HCT116 (cell line): Measurements from ENCODE around the gene GABRP. TPM values are rescaled to one million over a fixed set of nuclear protein-coding genes. Genes with fewer than 3 reads are reported as not detected.

ENCODE experiments used
- ATAC-seq: fragments of 200-7000 bp; cut with Tn5 transposase; 2 replicates; pipeline ENCODE4 v1.9.1; 2020; ENCODE audit warnings: mild to moderate bottlenecking, moderate library complexity
- BruUV-seq: library from RNA; stranded (reverse); fragments of 400-500 nt; replicated peaks from 2 replicates; lab custom pipeline; 2021; lab: Mats Ljungman, UMichigan
- CTCF ChIA-PET: fragments of 300-600 bp; sonication (Branson Sonifier 250); formaldehyde crosslinking; loops from one replicate; lab custom pipeline; 2021; ENCODE audit warnings: antibody characterized with exemption; lab: Charles Lee
- POLR2A ChIA-PET: fragments of 300-600, 350-600 bp; sonication (Branson Sonifier 250); formaldehyde crosslinking; loops from one replicate; lab custom pipeline; 2021; ENCODE audit warnings: antibody characterized with exemption; lab: Charles Lee
- RAD21 ChIA-PET, 2 experiments: fragments of 300-600 bp; sonication (Branson Sonifier 250); formaldehyde crosslinking; loops; one replicate each; lab custom pipeline; 2023; ENCODE audit warnings: low total read pairs in 2 of 2; ENCODE audit not compliant: uncharacterized antibody in 2 of 2, unreplicated experiment in 2 of 2, low non-redundant PET in 1 of 2; lab: Charles Lee
- DNase-seq: peaks from one replicate; pipeline ENCODE4 v3.0.0-alpha.2; 2010; ENCODE audit warnings: low read depth, low spot score
- H2AFZ ChIP-seq: fragments of 200-600 bp; shearing (Covaris generic), sonication (generic); 2 replicates; pipeline ENCODE4 v1.6.1; 2017; ENCODE audit warnings: low read depth, mixed run types, mixed read lengths, antibody characterized with exemption, low read length; ENCODE audit not compliant: poor library complexity, severe bottlenecking
- H3K27ac ChIP-seq: 2 replicates; pipeline ENCODE4 v1.5.1; 2012; ENCODE audit warnings: low read depth, low read length
- H3K27me3 ChIP-seq: fragments of 200-600 bp; sonication (generic); 2 replicates; pipeline ENCODE4 v1.6.1; 2016; ENCODE audit warnings: mixed run types, low read length, mixed read lengths; ENCODE audit not compliant: insufficient read depth
- H3K36me3 ChIP-seq, 2 experiments: fragments of 200-500 bp in 1 of 2; fragments of 200-600 bp in 1 of 2; sonication (Bioruptor generic) in 1 of 2; sonication (generic) in 1 of 2; 2 replicates each; pipeline versions ENCODE4 v1.5.1 to v1.6.1; 2014 to 2016; ENCODE audit warnings: low read length in 2 of 2, inconsistent platforms in 1 of 2, mixed read lengths in 1 of 2, mixed run types in 1 of 2; ENCODE audit not compliant: insufficient read depth in 2 of 2, control insufficient read depth in 1 of 2
- H3K4me1 ChIP-seq, 2 experiments: fragments of 200-600 bp in 1 of 2; sonication (generic) in 1 of 2; 2 replicates each; pipeline versions ENCODE4 v1.5.1 to v1.6.1; 2012 to 2017; ENCODE audit warnings: low read length in 2 of 2, inconsistent platforms in 1 of 2, mild to moderate bottlenecking in 1 of 2, mixed read lengths in 1 of 2, mixed run types in 1 of 2, moderate library complexity in 1 of 2; ENCODE audit not compliant: insufficient read depth in 2 of 2, control insufficient read depth in 1 of 2
- H3K4me2 ChIP-seq: fragments of 200-600 bp; sonication (generic); 2 replicates; pipeline ENCODE4 v1.6.1; 2017; ENCODE audit warnings: mixed run types, low read length, mixed read lengths
- H3K4me3 ChIP-seq, 2 experiments: fragments of 200-600 bp in 1 of 2; sonication (generic) in 1 of 2; replicated peaks in 1 of 2; 2 replicates each; pipeline ENCODE4 v1.5.1; 2011 to 2016; ENCODE audit warnings: low read length in 2 of 2, control low read depth in 1 of 2, low read depth in 1 of 2, mild to moderate bottlenecking in 1 of 2, mixed read lengths in 1 of 2, mixed run types in 1 of 2
- H3K79me2 ChIP-seq: fragments of 200-600 bp; sonication (generic); 2 replicates; pipeline ENCODE4 v1.6.1; 2017; ENCODE audit warnings: mild to moderate bottlenecking, mixed run types, low read length, moderate library complexity, mixed read lengths; ENCODE audit not compliant: insufficient read depth
- H3K9ac ChIP-seq: fragments of 200-600 bp; sonication (generic); 2 replicates; pipeline ENCODE4 v1.6.1; 2016; ENCODE audit warnings: low read length, mixed read lengths
- H3K9me2 ChIP-seq: fragments of 200-600 bp; sonication (generic), shearing (Covaris generic); 2 replicates; pipeline ENCODE4 v1.6.1; 2017; ENCODE audit warnings: mixed run types, mild to moderate bottlenecking, moderate library complexity; ENCODE audit not compliant: insufficient read depth
- H3K9me3 ChIP-seq, 2 experiments: fragments of 200-500 bp in 1 of 2; fragments of 200-600 bp in 1 of 2; sonication (Bioruptor generic) in 1 of 2; sonication (generic) in 1 of 2; 2 replicates each; pipeline ENCODE4 v1.6.1; 2014 to 2017; ENCODE audit warnings: low read length in 2 of 2, mixed read lengths in 2 of 2, inconsistent platforms in 1 of 2, low read depth in 1 of 2, mild to moderate bottlenecking in 1 of 2, mixed run types in 1 of 2, moderate library complexity in 1 of 2; ENCODE audit not compliant: control insufficient read depth in 1 of 2, insufficient read depth in 1 of 2
- H4K20me1 ChIP-seq: fragments of 200-600 bp; sonication (generic), shearing (Covaris generic); 2 replicates; pipeline ENCODE4 v1.6.1; 2017; ENCODE audit warnings: mixed run types, mild to moderate bottlenecking, moderate library complexity; ENCODE audit not compliant: insufficient read depth
- CEBPB ChIP-seq: IDR thresholded peaks from 2 replicates; pipeline ENCODE4 v1.6.1; 2012; ENCODE audit warnings: low read depth
- EZH2 ChIP-seq: fragments of 200-600 bp; sonication (generic); IDR thresholded peaks from 2 replicates; pipeline ENCODE4 v1.6.1; 2017; ENCODE audit warnings: antibody characterized with exemption, mixed run types
- EZH2phosphoT487 ChIP-seq: fragments of 200-600 bp; IDR thresholded peaks from 2 replicates; pipeline ENCODE4 v1.6.1; 2018; ENCODE audit warnings: antibody characterized with exemption, borderline replicate concordance
- YY1 ChIP-seq: IDR thresholded peaks from 2 replicates; pipeline ENCODE4 v1.6.1; 2011; ENCODE audit warnings: low read length, low read depth, moderate library complexity, mild to moderate bottlenecking; ENCODE audit not compliant: insufficient replicate concordance; ENCODE audit errors: extremely low read depth
- intact Hi-C: fragments of 100-400 bp; cut with micrococcal nuclease; formaldehyde crosslinking; loops from 2 replicates; pipeline ENCODE4 v1.10.0; 2022
- total RNA-seq: library from RNA; stranded (reverse); gene quantifications from one replicate; pipeline ENCODE4 v1.2.1, GENCODE V29; 2021; ENCODE audit not compliant: unreplicated experiment
- TF ChIP-seq, protein P1 (sequence below): IDR thresholded peaks from 2 replicates; pipeline ENCODE4 v1.6.1; 2012
- TF ChIP-seq, protein P2 (sequence below): IDR thresholded peaks from 2 replicates; pipeline ENCODE4 v1.6.1; 2012; ENCODE audit warnings: low read depth

GABRP gene
- total RNA-seq, 1 experiment from 2014 or later, result not detected

DNA sequence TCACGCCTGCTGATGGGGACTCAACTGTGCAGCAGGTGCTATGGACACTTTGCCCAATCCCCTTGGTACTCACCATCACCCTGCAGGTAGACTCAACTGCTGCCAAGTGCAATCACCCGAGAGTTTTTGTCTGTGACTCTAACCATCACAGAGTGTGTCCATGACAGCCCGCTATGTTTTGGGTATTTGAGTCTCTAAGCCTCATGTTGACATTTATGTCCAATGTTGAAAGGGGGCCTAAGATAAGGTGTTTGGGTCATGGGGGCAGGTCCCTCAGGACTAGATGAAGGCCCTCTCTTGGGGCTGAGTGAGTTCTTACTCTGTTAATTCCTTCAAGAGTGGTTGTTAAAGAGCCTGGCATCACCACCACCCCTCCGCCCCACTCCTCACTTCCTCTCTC lies 44.1 kb upstream of the GABRP start:
- no peaks in the 10 kb centered on the region for H3K36me3 ChIP-seq
- H3K27ac ChIP-seq, result no peak overlapping the region
- no peaks in the 10 kb centered on the region for H3K79me2 ChIP-seq
- no peak overlapping the region for H3K4me2 ChIP-seq
- H3K9me3 ChIP-seq, result no peaks in the 10 kb centered on the region
- POLR2A ChIA-PET, result no interaction called here
- no peak overlapping the region for H3K4me3 ChIP-seq
- ATAC-seq (no peak), DNase-seq (no peak)
- intact Hi-C loops, result no loop called here
- TF ChIP-seq EZH2phosphoT487, result no peak
- no peak for TF ChIP-seq CEBPB
- TF ChIP-seq, protein P1, sequence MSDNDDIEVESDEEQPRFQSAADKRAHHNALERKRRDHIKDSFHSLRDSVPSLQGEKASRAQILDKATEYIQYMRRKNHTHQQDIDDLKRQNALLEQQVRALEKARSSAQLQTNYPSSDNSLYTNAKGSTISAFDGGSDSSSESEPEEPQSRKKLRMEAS, result no peak
- no peak for TF ChIP-seq YY1
- TF ChIP-seq, protein P2, sequence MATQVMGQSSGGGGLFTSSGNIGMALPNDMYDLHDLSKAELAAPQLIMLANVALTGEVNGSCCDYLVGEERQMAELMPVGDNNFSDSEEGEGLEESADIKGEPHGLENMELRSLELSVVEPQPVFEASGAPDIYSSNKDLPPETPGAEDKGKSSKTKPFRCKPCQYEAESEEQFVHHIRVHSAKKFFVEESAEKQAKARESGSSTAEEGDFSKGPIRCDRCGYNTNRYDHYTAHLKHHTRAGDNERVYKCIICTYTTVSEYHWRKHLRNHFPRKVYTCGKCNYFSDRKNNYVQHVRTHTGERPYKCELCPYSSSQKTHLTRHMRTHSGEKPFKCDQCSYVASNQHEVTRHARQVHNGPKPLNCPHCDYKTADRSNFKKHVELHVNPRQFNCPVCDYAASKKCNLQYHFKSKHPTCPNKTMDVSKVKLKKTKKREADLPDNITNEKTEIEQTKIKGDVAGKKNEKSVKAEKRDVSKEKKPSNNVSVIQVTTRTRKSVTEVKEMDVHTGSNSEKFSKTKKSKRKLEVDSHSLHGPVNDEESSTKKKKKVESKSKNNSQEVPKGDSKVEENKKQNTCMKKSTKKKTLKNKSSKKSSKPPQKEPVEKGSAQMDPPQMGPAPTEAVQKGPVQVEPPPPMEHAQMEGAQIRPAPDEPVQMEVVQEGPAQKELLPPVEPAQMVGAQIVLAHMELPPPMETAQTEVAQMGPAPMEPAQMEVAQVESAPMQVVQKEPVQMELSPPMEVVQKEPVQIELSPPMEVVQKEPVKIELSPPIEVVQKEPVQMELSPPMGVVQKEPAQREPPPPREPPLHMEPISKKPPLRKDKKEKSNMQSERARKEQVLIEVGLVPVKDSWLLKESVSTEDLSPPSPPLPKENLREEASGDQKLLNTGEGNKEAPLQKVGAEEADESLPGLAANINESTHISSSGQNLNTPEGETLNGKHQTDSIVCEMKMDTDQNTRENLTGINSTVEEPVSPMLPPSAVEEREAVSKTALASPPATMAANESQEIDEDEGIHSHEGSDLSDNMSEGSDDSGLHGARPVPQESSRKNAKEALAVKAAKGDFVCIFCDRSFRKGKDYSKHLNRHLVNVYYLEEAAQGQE, result no peak
- TF ChIP-seq EZH2, result no peak
- no peak overlapping the region for H3K9ac ChIP-seq
- H3K9me2 ChIP-seq, result no peaks in the 10 kb centered on the region
- H2AFZ ChIP-seq, result no peak overlapping the region
- no TSS peak for BruUV-seq
- CTCF ChIA-PET, result interaction anchor here (1.1 kb wide), 1 partner anchor 52 kb away, joined by 3 read pairs; no protein-coding TSS in a partner anchor
- H3K4me1 ChIP-seq, result peaks cover 0 to 4% of the 10 kb centered on the region in 2 experiments; a peak in 1 of 4 replicates
- no peaks in the 10 kb centered on the region; the same call in 1 of the 2 replicates for H3K27me3 ChIP-seq
- no peaks in the 10 kb centered on the region for H4K20me1 ChIP-seq
- RAD21 ChIA-PET, result no interaction called here
